Stimulated activated CD4-positive, alpha-beta T cell treated with anti-CD3 and anti-CD28 coated beads, TNF-alpha, amount 100 ng/mL, for 1 hour (primary cell): ENCODE measurements around the gene MTPN.

Experiments
- DNase-seq, 3 donors: peaks; one replicate each; pipeline ENCODE4 v3.0.0-alpha.2; 2020; ENCODE audit warnings: low read depth in 3 of 3, low spot score in 1 of 3

Gene MTPN

GRCh38 chr7:135990258-135990657 is 13.1 kb upstream of the MTPN start:
- no peak for DNase-seq

GRCh38 chr7:135981958-135982646 is 4.9 kb upstream of the MTPN start:
- DNase-seq, result no peak

- DNase-seq, result peak in 2 of 3 donors; percentile 22 to 23
Measured at GRCh38 chr7:135980665-135981180, 3.6 kb upstream of the MTPN start.

- DNase-seq, result no peak
Measured at GRCh38 chr7:135980012-135980551, 2.9 kb upstream of the MTPN start.

GRCh38 chr7:135979471-135980011 is 2.4 kb upstream of the MTPN start:
- DNase-seq, result no peak

- DNase-seq, result no peak
Measured at GRCh38 chr7:135978624-135979023, 1.5 kb upstream of the MTPN start.

GRCh38 chr7:135977742-135978066 is 545 bp upstream of the MTPN start:
- no peak for DNase-seq

- DNase-seq, result peak in 1 of 3 donors; percentile 1
Measured at GRCh38 chr7:135976312-135977006, 700 bp downstream of the MTPN start.

GRCh38 chr7:135975166-135975565 is 2.0 kb downstream of the MTPN start:
- DNase-seq, result no peak

GRCh38 chr7:135974667-135975066 is 2.5 kb downstream of the MTPN start:
- DNase-seq, result no peak

- DNase-seq, result no peak
Measured at GRCh38 chr7:135971366-135971725, 5.8 kb downstream of the MTPN start.

- DNase-seq, result no peak
Measured at GRCh38 chr7:135970682-135971365, 6.3 kb downstream of the MTPN start.

- no peak for DNase-seq
Measured at GRCh38 chr7:135970045-135970444, 7.1 kb downstream of the MTPN start.

- no peak for DNase-seq
Measured at GRCh38 chr7:135966341-135967043, 10.7 kb downstream of the MTPN start.

- no peak for DNase-seq
Measured at GRCh38 chr7:135965602-135966001, 11.6 kb downstream of the MTPN start.

GRCh38 chr7:135964791-135965190 is 12.4 kb downstream of the MTPN start:
- no peak for DNase-seq

GRCh38 chr7:135964274-135964673 is 12.9 kb downstream of the MTPN start:
- DNase-seq, result no peak

- no peak for DNase-seq
Measured at GRCh38 chr7:135962802-135963201, 14.4 kb downstream of the MTPN start.

- no peak for DNase-seq
Measured at GRCh38 chr7:135960709-135961451, 16.3 kb downstream of the MTPN start.

- no peak for DNase-seq
Measured at GRCh38 chr7:135959646-135960363, 17.4 kb downstream of the MTPN start.
